GM21737 (cell line): ENCODE measurements around the gene NEDD4L.

Experiments used
- ATAC-seq: cut with Tn5 transposase; IDR thresholded peaks from one replicate; pipeline ENCODE4 v1.9.1; 2021; ENCODE audit warnings: mild to moderate bottlenecking, moderate library complexity; ENCODE audit not compliant: unreplicated experiment

The NEDD4L gene

DNA sequence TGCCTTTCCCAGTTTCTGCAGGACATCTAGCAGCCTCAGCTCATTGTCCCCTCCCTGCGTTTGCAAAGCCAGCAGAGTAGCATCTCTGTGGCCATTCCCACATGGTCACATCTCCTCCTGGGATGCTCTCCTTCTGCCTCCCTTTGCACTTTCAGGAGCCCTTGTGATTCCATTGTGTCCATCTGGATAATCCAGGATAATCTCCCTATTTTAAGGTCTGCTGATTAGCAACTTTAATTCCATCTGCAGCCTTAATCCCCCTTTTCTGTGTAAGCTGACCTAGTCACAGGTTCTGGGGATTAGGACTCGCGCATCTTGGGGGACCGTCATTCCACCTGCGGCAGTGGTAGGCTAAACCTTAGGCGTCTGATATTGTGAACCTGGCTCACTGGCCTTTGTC lies 70.7 kb downstream of the NEDD4L start:
- no peak for ATAC-seq

DNA sequence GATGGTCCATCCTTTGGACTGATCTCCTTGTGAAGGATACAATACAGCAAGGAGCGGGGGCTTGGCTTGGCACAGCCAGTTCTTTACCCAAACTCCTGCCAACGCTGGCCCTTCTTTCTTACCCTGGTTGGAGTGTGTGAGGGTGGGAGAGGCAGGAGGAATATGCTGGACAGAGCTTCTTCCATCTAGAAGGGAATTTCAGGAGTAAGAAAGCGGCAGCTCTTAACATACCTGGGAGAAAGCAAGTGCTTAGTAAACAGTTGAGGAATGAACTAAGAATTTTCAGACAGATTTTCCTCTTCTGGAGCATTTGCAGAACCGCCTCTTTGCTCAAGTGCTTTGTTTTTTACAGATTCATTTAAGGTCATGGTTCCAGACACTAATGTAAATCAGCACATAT lies 72.8 kb downstream of the NEDD4L start:
- no peak for ATAC-seq

DNA sequence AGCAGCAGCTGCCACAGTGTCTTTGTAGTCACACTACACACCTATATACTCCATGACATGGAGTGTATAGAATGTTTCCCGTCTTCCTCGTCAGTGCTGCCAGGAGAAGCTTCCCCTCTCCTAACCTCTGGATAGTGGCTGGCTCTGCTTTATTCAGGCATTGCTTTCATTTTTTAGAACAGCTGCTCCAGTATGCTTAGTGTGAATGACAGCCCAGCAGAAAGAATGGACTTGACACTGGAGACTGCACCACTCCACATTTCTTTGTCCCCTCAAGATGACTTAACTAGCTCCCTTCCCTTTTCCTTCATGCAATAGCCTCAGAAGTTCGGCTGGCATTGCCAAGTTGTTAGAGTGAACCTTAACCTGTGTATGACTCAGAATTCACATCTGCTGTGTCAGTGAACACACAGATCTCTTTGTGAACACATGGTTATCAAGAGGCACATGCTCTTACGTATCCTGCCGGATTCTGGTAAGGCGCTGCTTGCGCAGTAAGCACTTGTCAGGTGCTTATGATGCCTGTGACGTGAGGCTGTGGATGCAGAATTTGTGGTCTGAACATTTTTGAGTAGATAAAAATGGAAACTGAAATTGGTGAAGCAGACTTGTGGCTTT lies 73.9 kb downstream of the NEDD4L start:
- ATAC-seq, result no peak

DNA sequence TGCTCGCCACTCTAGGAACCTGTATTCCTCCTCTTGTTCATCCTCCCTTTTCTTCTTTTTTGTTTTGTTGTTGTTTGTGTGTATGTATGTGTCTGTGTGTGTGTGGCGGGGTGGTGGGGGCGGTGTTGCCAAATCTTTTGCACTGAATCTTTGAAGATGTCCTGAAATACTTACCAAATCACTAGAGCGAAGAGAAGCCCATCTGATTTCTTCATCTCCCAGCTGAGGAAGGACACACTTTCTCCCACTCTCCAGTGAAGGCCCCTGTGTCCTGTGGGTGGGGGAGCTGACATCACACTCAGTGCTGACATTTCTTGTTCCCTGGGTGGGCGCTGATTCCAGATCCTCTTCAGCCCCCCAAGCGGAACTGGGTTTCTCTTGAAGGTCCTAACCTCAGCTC lies 74.5 kb downstream of the NEDD4L start:
- ATAC-seq, result no peak

GRCh38 chr18:58119819-58120218 lies 75.8 kb downstream of the NEDD4L start:
- no peak for ATAC-seq

DNA sequence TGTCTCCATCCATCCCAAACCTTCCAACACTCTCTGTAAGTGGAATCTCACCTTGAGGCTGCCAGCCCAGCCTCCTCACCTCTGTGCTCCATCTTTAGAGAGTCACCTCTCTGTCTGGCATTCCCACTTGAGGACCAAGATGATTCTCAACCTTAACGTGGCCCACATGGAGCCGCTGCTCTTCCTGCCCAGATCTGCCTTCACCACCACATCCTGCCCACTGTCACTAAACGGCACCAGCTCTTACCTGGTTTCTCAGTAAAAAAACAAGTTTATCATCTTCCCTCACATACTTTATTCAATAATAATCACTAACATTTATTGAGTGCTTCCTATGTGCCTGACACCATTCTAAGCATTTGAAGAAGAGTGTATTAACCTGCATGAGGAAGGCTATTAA lies 80.4 kb downstream of the NEDD4L start:
- ATAC-seq, result no peak

GRCh38 chr18:58125183-58125582 lies 81.2 kb downstream of the NEDD4L start:
- ATAC-seq, result no peak

- ATAC-seq, result no peak
Measured at GRCh38 chr18:58125756-58126155, 81.7 kb downstream of the NEDD4L start.

DNA sequence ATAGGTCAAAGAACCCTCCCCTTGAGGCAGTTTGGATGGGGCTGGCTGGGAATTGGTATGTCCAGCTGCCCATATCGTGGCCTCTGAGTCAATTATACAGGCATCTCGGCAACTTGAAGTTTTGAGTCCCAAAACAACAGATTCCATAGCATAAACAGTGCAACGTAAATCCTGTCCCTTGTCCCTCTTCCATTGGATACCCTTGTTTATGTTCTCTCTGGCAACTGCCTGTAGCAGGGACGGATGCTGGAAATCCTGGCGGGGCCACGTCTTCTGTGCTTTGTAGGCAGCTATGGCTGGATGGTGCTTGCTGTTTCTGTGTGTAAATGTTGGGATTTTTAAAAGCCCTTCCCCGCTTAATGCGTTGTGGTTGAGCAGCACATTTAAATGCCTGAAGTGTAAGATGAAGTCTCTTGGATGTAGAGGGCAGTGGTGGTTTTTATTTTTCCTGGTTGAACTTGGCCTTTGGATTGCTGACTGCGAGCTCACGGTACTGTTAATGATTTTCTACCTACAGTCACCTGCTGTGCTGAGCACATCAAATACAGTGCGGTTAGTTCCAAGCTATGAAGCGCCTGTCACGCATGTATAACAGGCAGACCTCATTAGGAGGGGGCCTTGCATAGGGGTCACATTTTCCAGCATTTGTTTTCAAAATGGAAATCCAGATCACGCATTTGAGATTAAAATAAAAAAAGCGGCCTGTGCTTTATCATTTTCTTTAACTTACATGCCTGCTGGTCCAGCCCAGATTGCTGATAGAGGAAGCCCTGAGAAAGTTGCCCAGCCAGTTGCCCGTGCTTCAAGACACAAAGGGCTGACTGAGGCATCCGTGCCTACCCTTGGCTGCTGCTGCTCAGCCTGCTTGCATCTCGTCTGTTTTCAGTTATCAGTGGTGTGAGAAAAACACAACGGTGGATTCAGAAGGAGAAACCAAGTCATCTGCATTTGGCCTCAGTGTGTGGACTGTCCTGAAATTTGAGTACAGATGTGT lies 84.7 kb downstream of the NEDD4L start:
- ATAC-seq, result no peak

DNA sequence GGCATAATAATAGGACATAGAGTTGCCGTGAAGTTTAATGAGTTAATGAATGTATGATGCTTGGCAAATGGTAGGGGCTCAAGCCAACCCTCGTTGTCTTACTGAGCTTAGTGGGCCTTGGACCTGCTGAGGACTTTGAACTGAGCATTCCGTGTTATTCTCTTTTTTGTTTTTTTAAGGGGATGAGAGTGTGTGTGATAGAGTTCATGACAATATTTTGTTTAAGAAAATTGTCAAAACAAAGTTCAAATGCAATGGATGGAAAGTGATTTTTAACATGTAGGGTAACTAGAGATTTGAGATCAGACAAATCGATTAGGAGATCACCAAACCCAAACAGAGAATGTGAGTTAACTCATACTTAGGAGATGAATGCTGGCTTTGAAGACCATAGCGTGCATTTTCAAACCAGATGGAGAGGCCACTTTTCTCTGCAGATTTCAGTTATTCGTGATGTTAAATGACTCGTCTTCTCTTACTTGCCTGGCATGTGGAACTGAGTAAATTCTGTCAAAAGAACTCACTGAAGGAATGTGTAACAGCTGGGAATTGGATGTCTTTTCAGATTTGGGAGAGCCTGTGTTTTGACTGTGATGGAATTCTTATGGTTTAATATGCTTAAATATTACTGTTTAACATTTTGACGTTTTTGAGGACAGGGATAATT lies 88.7 kb downstream of the NEDD4L start:
- no peak for ATAC-seq

DNA sequence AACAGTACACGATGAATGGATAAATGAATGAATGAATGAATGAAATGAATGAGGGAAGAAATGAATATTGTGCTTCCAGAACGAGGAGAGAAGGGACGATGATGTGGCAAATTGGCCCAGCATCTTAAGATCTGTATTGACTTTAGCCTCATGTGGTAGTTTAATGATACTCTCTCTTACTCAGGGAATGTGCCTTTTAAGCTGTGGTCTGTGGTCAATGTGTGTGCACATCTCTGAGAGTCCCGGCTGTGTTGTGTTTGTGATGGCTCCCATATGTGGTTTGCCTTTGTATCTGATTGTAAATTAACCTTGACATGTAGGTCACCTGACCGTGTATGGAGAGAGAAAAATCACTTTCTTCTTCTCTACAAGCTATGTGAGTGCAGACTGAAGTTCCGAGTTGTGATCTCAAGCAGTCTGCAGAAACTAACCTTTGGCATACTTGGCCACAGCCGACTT lies 91.2 kb downstream of the NEDD4L start:
- ATAC-seq, result peak; percentile 54

GRCh38 chr18:58135701-58136331 lies 91.8 kb downstream of the NEDD4L start:
- ATAC-seq, result peak; percentile 73

DNA sequence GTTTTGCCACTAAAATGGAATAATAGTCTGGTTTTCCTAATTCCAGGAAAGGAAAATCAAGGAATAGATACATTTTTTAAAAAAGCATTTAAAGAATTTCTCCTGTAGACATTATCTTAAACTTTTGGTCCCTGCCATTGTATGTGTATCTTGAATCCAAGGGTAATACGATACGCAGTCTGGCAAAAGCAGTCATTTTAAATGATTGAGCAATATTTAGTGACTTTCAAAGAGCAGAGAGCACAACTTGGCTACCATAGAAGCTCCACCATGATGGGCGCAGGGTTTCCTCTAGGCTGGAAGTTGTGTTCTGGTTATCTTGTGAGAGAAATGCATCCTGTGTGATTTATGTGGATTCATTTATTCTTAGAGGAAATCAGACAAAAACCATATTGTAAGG lies 92.9 kb downstream of the NEDD4L start:
- ATAC-seq, result no peak

DNA sequence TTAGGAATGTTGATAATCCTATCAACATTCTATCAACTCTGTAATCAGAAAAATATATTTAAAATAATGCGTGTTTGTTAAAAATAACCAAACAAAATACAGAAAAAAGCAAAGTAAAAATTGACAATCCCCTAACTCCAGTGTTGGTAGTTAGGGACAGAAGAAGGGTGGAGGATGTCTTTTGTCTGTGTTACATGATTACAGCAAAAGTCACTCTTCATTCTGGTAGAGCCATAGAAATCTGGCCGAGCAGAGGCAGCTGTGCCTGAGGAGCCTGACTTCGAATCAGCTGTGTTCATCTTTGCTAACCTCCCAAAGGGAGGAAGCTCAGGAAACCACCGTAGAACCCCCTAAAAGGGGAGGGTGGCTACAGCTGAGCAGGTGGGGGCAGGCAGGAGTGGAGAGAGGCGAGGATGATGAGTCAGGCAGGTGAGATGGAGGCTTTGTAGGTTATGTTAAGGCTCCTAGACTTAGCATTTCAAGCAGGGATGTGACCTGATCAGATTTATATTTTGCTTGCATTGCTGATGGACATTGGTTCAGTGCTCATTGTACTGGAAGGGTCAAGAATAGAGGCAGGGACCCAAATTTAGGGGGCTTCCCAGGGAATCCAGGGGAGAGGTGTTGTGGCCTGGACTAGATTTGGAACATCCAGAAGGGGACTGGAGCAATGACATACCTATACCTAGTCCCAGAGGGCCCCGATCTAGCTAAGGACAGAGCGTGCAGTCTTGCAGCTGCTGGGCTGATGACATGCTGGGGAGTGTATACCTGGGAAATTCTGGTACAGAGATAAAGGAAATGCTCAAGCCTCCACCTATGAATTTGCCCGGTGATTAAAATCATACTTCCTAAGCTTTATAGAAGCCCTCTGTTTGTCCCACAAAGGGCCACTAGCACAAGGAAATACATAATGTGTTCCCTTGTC lies 95.7 kb downstream of the NEDD4L start:
- no peak for ATAC-seq

DNA sequence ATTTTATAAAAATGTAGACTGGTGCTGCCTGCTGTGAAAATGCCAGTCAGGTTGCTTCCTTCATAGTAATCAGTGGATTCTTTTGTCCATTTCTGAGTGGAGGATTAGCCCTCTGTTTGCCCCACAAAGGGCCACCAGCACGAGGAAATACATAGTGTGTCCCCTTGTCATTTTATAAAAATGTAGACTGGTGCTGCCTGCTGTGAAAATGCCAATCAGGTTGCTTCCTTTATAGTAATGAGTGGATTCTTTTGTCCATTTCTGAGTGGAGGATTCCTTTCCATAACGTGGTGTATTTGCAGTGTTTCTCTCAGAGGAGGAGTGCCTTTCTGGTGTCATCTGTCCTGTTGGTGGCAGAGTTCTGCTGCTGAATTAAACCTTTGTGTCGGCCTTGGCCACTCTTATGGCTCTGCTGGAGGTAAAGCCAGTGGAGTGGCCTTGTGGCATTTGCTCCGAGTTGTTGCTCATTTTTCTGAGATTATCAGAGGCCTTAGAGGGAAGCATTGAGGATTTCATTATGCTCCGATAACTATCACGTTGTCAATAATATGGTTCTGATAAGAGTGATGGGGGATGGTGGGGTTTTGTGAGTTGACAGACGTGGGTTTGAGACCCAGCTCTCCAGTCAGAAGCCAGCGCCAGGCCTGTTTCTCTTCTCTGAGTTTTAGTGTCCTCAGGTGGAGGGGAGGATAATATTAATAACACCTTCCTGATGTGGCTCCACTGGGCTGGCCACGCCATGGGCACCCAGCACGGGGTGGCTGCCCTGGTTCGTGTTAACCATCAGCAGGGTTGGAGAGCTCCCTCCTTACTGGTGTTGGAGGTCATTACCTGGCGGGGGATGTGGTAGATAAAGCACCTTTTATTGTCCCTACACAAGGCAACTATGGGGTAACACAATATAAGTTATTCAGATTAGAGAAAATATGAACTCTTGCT lies 96.6 kb downstream of the NEDD4L start:
- no peak for ATAC-seq

DNA sequence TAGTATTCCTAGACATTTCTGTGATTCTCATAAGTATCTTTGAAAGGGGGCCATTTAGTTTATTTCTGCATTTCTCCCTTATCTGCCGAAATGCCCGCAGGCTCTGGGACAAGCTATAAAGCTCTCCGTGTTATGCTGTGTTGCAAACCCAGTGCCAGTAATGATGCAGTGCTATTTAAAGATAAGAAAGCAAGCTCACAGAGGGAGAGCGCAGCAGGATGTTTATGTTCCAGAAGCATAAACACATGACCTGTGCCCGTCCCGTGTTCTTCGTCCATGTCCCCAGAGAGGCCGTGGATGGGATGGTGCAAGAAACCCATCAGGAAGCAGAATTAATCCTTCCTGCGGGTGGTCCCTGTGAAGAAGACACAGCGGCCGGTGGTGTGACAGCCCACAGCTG lies 99.4 kb downstream of the NEDD4L start:
- no peak for ATAC-seq

- no peak for ATAC-seq
Measured at GRCh38 chr18:58144106-58144505, 100.1 kb downstream of the NEDD4L start.

- ATAC-seq, result no peak
Measured at GRCh38 chr18:58144671-58145285, 100.8 kb downstream of the NEDD4L start.

GRCh38 chr18:58146099-58146498 lies 102.1 kb downstream of the NEDD4L start:
- ATAC-seq, result no peak
